Endothelial cell of umbilical vein (primary cell): ENCODE data around the gene TMEM121.

Source experiments
- CTCF ChIP-seq, 2 donors: IDR thresholded peaks; 1 replicate in 1 of 2; 2 replicates in 1 of 2; pipeline ENCODE4 v1.5.1; 2011; ENCODE audit warnings: low read length in 2 of 2, mild to moderate bottlenecking in 2 of 2, moderate library complexity in 2 of 2, control low read depth in 1 of 2, inconsistent platforms in 1 of 2, low read depth in 1 of 2; ENCODE audit not compliant: insufficient read depth in 1 of 2; ENCODE audit errors: extremely low read depth in 1 of 2
- EZH2 ChIP-seq: IDR thresholded peaks from 2 replicates; pipeline ENCODE4 v1.6.1; 2012; ENCODE audit warnings: borderline replicate concordance, low read depth, mild to moderate bottlenecking, moderate library complexity, low read length, inconsistent platforms; ENCODE audit not compliant: severe bottlenecking
- POLR2AphosphoS5 ChIP-seq: IDR thresholded peaks from 2 replicates; pipeline ENCODE4 v1.6.1; 2012; ENCODE audit warnings: low read depth, mild to moderate bottlenecking, control low read depth, low read length, moderate library complexity; ENCODE audit not compliant: insufficient read depth

DNA sequence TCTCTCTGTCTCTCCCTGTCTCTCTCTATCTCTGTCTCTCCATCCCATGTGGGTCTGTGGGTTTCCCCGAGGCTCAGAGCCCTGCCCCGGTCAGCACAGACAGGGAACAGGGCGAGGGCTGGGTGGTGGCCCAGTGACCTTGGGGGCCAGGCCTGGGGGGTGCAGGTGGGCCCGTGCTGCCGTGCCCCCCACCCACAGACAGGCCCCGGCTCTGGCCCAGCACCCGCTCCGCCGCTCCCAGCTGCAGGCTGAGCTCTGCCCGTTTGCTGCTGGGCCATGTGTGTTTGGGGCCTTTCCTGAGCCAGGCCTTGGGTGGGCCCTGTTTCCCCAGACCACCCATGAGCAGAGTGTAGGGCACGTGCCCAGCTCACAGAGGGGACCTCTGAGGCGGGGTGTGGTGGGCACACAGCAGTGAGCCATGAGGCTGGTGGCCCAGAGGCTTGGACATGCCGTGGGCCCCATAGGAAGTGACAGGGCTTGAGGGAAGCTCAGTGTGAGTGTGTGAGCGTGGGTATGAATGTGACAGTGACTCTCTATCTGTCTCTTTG lies 51.0 kb downstream of the TMEM121 start:
- TF ChIP-seq CTCF (IDR thresholded peaks at IDR 0.05; ENCODE audit: extremely low read depth in 1 of 2, insufficient read depth in 1 of 2, low read depth in 1 of 2, low read length in 2 of 2) (no peak), EZH2 (no peak), POLR2AphosphoS5 (no peak)
